ENCODE data around the gene WIPF2. TPM values are rescaled to one million over a fixed set of nuclear protein-coding genes. Genes with fewer than 3 reads are reported as not detected.
A peak's percentile ranks its signal among the peaks of the same experiment; 100 is the strongest.
"Not testable (repeated sequence)": the region's sequence is repeated elsewhere in the genome, so short reads cannot be mapped to it uniquely, and the experiment has no call there.

Gene WIPF2
- total RNA-seq, 2 donors from 2014 or later, result 12.6 to 27.0 TPM

GRCh38 chr17:40303009-40303657 is 84.0 kb downstream of the WIPF2 start:
- no peak for DNase-seq (ENCODE audit: low spot score)
- Histone ChIP-seq H3K9me3 (no peaks in the 10 kb centered on the region), H3K27ac (no peak overlapping the region), H3K27me3 (replicated peaks; ENCODE audit: insufficient read depth) (no peaks in the 10 kb centered on the region), H3K4me1 (replicated peaks) (peaks cover 18% of the 10 kb centered on the region), H3K4me3 (no peak overlapping the region), H3K36me3 (no peaks in the 10 kb centered on the region)
- intact Hi-C loops (cut with DNase I), result loop anchor here (1.0 kb wide), 1 partner anchor 52 kb away; no protein-coding TSS in a partner anchor
- TF ChIP-seq POLR2A (IDR thresholded peaks at IDR 0.05), result no peak
- peak; percentile 61 to 91 (median 83) for TF ChIP-seq CTCF (IDR thresholded peaks at IDR 0.05)
- peak; percentile 37 for TF ChIP-seq POLR2AphosphoS5 (IDR thresholded peaks at IDR 0.05)
- WGBS, result 34% methylated on average over 4 of the region's 4 CpGs

GRCh38 chr17:40303708-40304551 is 84.8 kb downstream of the WIPF2 start:
- no peak for TF ChIP-seq CTCF (IDR thresholded peaks at IDR 0.05)
- TF ChIP-seq POLR2A (IDR thresholded peaks at IDR 0.05), result no peak
- Histone ChIP-seq H3K27ac (no peak overlapping the region), H3K4me1 (replicated peaks) (peaks cover 18% of the 10 kb centered on the region), H3K9me3 (no peaks in the 10 kb centered on the region), H3K27me3 (replicated peaks; ENCODE audit: insufficient read depth) (no peaks in the 10 kb centered on the region), H3K36me3 (no peaks in the 10 kb centered on the region), H3K4me3 (no peak overlapping the region)
- intact Hi-C loops (cut with DNase I), result loop anchor here (1.0 kb wide), 1 partner anchor 51 kb away; no protein-coding TSS in a partner anchor
- WGBS, result 32% methylated on average over 5 of the region's 5 CpGs
- DNase-seq (ENCODE audit: low spot score), result no peak

- H3K36me3 ChIP-seq; H3K9me3 ChIP-seq; H3K27me3 ChIP-seq (replicated peaks; ENCODE audit: insufficient read depth); H3K27ac ChIP-seq; DNase-seq (ENCODE audit: low spot score); H3K4me3 ChIP-seq; intact Hi-C loops (cut with DNase I): not testable (repeated sequence)
- peaks cover 22% of the 10 kb centered on the region for H3K4me1 ChIP-seq (replicated peaks)
- whole genome bisulfite sequencing, result 85% methylated on average over 5 of the region's 5 CpGs
Measured at GRCh38 chr17:40304552-40304863, 85.4 kb downstream of the WIPF2 start.

- H3K27ac ChIP-seq; H3K27me3 ChIP-seq (replicated peaks; ENCODE audit: insufficient read depth); H3K4me3 ChIP-seq; H3K36me3 ChIP-seq; H3K9me3 ChIP-seq; DNase-seq (ENCODE audit: low spot score); intact Hi-C loops (cut with DNase I): not testable (repeated sequence)
- WGBS, result 93% methylated on average over 5 of the region's 5 CpGs
- H3K4me1 ChIP-seq (replicated peaks), result peaks cover 22% of the 10 kb centered on the region
Measured at GRCh38 chr17:40304866-40305265, 85.8 kb downstream of the WIPF2 start.

GRCh38 chr17:40306395-40306794 is 87.3 kb downstream of the WIPF2 start:
- TF ChIP-seq POLR2AphosphoS5 (IDR thresholded peaks at IDR 0.05) (no peak), CTCF (IDR thresholded peaks at IDR 0.05) (no peak), POLR2A (IDR thresholded peaks at IDR 0.05) (no peak)
- no peaks in the 10 kb centered on the region for H3K36me3 ChIP-seq
- WGBS, result 33% methylated on average over 2 of the region's 2 CpGs
- H3K4me3 ChIP-seq, result no peak overlapping the region
- no peaks in the 10 kb centered on the region for H3K9me3 ChIP-seq
- no peak for DNase-seq (ENCODE audit: low spot score)
- peaks cover 28% of the 10 kb centered on the region for H3K4me1 ChIP-seq (replicated peaks)
- H3K27me3 ChIP-seq (replicated peaks; ENCODE audit: insufficient read depth), result no peaks in the 10 kb centered on the region
- H3K27ac ChIP-seq, result peak overlapping the region; percentile 43 to 58
- intact Hi-C loops (cut with DNase I), result no loop called here
